ENCODE measurements around the gene YKT6. TPM values are rescaled to one million over a fixed set of nuclear protein-coding genes. Genes with fewer than 3 reads are reported as not detected.
A peak's percentile ranks its signal among the peaks of the same experiment; 100 is the strongest.

Gene YKT6
- total and polyA plus RNA-seq, 2 of the 8 experiments (the other 6 are each of a cell fraction or from before 2014, with no cell fraction given): 75.3 to 103 TPM

GRCh38 chr7:44249639-44250234 lies 49.0 kb downstream of the YKT6 start:
- no peak overlapping the region for H2BK12ac ChIP-seq (ENCODE audit: low read depth, low read length)
- no peak for DNase-seq (ENCODE audit: low read depth in 1 of 2, low spot score in 2 of 2)
- no peak overlapping the region for H3K4ac ChIP-seq (replicated peaks; ENCODE audit: insufficient read length, low read depth, low read length)
- no peak overlapping the region for H3K27ac ChIP-seq (ENCODE audit: low read depth, low read length)
- H2AFZ ChIP-seq (ENCODE audit: low read length): no peak overlapping the region
- peaks cover 6% of the 10 kb centered on the region for H3K23me2 ChIP-seq (ENCODE audit: low read depth, low read length)
- no peak for FAIRE-seq
- H3K4me3 ChIP-seq (ENCODE audit: extremely low read depth in 1 of 4, insufficient read depth in 2 of 4, low read depth in 3 of 4, low read length in 4 of 4): no peak overlapping the region
- H4K20me1 ChIP-seq (replicated peaks in 1 of 2; ENCODE audit: control insufficient read depth in 1 of 2, insufficient read depth in 2 of 2, low read length in 2 of 2): peaks cover 0 to 8% of the 10 kb centered on the region in 2 experiments
- H4K8ac ChIP-seq (ENCODE audit: extremely low read depth, insufficient read depth, low read length): 0 out of 2 replicates have a peak overlapping the region, but pooled peaks have one; percentile 28
- H3K36me3 ChIP-seq (ENCODE audit: control insufficient read depth in 2 of 4, insufficient read depth in 4 of 4, low read length in 3 of 4): no peaks in the 10 kb centered on the region
- H2BK20ac ChIP-seq (ENCODE audit: low read length): no peak overlapping the region
- POLR2A ChIA-PET (ENCODE audit: partially characterized antibody): no interaction called here
- no peak overlapping the region for H3K23ac ChIP-seq (ENCODE audit: insufficient read length)
- 92% methylated on average over 15 of the region's 15 CpGs; no CpG with 5 or more reads in 1 of the 2 experiments for WGBS, 2 experiments (ENCODE audit: extremely low coverage in 1 of 2, insufficient coverage in 1 of 2, insufficient read length in 1 of 2, insufficient replicate concordance in 2 of 2, low coverage in 1 of 2, low lambda C conversion rate in 2 of 2, missing lambda C conversion rate in 1 of 2)
- H3K4me1 ChIP-seq (replicated peaks in 1 of 4; ENCODE audit: control insufficient read depth in 3 of 4, insufficient read depth in 4 of 4, low read length in 3 of 4): no peaks in the 10 kb centered on the region
- no peak overlapping the region for H2AK5ac ChIP-seq (ENCODE audit: low read depth, low read length)
- H3K27me3 ChIP-seq (replicated peaks in 1 of 4; ENCODE audit: control insufficient read depth in 3 of 4, extremely low read depth in 1 of 4, insufficient read depth in 3 of 4, low read length in 3 of 4): no peaks in the 10 kb centered on the region; a peak in 1 of 7 replicates
- H3K56ac ChIP-seq (replicated peaks; ENCODE audit: insufficient read length, low read depth, low read length): no peak overlapping the region
- H2BK15ac ChIP-seq (ENCODE audit: low read length): no peak overlapping the region
- H3K14ac ChIP-seq (ENCODE audit: insufficient read length): no peak overlapping the region
- H2BK5ac ChIP-seq (ENCODE audit: low read depth, low read length): no peak overlapping the region
- H3K79me2 ChIP-seq (ENCODE audit: control insufficient read depth in 1 of 2, insufficient read depth in 2 of 2, low read length in 2 of 2): no peaks in the 10 kb centered on the region
- H2BK120ac ChIP-seq (replicated peaks; ENCODE audit: low read depth, low read length): no peak overlapping the region
- no peak overlapping the region for H3K4me2 ChIP-seq (ENCODE audit: insufficient read depth in 1 of 2, low read depth in 2 of 2, low read length in 2 of 2)
- H3K79me1 ChIP-seq (ENCODE audit: low read depth, low read length): 0 out of 2 replicates have a peak, but pooled peaks cover 6% of the 10 kb centered on the region
- no peak overlapping the region for H4K91ac ChIP-seq (replicated peaks; ENCODE audit: insufficient read length, low read length)
- CTCF ChIA-PET (ENCODE audit: partially characterized antibody): interaction anchor here (0.9 to 1.0 kb wide), 2 partner anchors 24 to 41 kb away, joined by 4 read pairs; no protein-coding TSS in a partner anchor
- H3K9ac ChIP-seq (replicated peaks in 1 of 4; ENCODE audit: extremely low read depth in 1 of 4, low read depth in 3 of 4, low read length in 3 of 4): no peak overlapping the region
- H3K18ac ChIP-seq (ENCODE audit: extremely low read depth, low read length): no peak overlapping the region
- no peak overlapping the region for H4K5ac ChIP-seq (ENCODE audit: insufficient read length, low read depth, low read length)
- no peaks in the 10 kb centered on the region for H3K9me3 ChIP-seq (ENCODE audit: insufficient read depth in 2 of 2, low read depth in 1 of 2, low read length in 1 of 2)
- TF ChIP-seq CTBP2 (IDR thresholded peaks at IDR 0.05; ENCODE audit: borderline replicate concordance, insufficient read depth, insufficient read length, low read length) (no peak), HDAC2 (IDR thresholded peaks at IDR 0.05; ENCODE audit: borderline replicate concordance in 1 of 2, low read depth in 2 of 2, low read length in 2 of 2) (no peak), RAD21 (IDR thresholded peaks at IDR 0.05 in 1 of 2, conservative IDR thresholded peaks at IDR 0.05 in 1 of 2; ENCODE audit: low read depth in 2 of 2, low read length in 2 of 2) (no peak), SIN3A (conservative IDR thresholded peaks at IDR 0.05 in 1 of 2, IDR thresholded peaks at IDR 0.05 in 1 of 2; ENCODE audit: low read depth in 1 of 2, low read length in 2 of 2) (no peak), BCL11A (IDR thresholded peaks at IDR 0.05; ENCODE audit: low read depth in 2 of 2, low read length in 2 of 2) (no peak), MAFK (IDR thresholded peaks at IDR 0.05; ENCODE audit: low read depth, low read length) (no peak), GABPA (IDR thresholded peaks at IDR 0.05; ENCODE audit: borderline replicate concordance, insufficient read depth, low read length) (no peak), HDAC6 (IDR thresholded peaks at IDR 0.05; ENCODE audit: low read depth, low read length) (no peak), POLR2A (IDR thresholded peaks at IDR 0.05; ENCODE audit: control extremely low read depth in 1 of 2, low read depth in 2 of 2, low read length in 2 of 2) (no peak), BRCA1 (IDR thresholded peaks at IDR 0.05; ENCODE audit: low read depth, low read length) (no peak), RXRA (IDR thresholded peaks at IDR 0.05; ENCODE audit: insufficient read depth, low read depth, low read length) (no peak)
- TF ChIP-seq, protein P1, sequence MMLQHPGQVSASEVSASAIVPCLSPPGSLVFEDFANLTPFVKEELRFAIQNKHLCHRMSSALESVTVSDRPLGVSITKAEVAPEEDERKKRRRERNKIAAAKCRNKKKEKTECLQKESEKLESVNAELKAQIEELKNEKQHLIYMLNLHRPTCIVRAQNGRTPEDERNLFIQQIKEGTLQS (IDR thresholded peaks at IDR 0.05; ENCODE audit: insufficient read depth, low read depth, low read length): no peak

All from H1 (cell line).